HCT116 (cell line): ENCODE data around the gene BAHCC1. TPM values are rescaled to one million over a fixed set of nuclear protein-coding genes. Genes with fewer than 3 reads are reported as not detected.

Experiments
- ATAC-seq: fragments of 200-7000 bp; cut with Tn5 transposase; 2 replicates; pipeline ENCODE4 v1.9.1; 2020; ENCODE audit warnings: mild to moderate bottlenecking, moderate library complexity
- BruUV-seq: library from RNA; stranded (reverse); fragments of 400-500 nt; replicated peaks from 2 replicates; lab custom pipeline; 2021; lab: Mats Ljungman, UMichigan
- CTCF ChIA-PET: fragments of 300-600 bp; sonication (Branson Sonifier 250); formaldehyde crosslinking; loops from one replicate; lab custom pipeline; 2021; ENCODE audit warnings: antibody characterized with exemption; lab: Charles Lee
- POLR2A ChIA-PET: fragments of 300-600, 350-600 bp; sonication (Branson Sonifier 250); formaldehyde crosslinking; loops from one replicate; lab custom pipeline; 2021; ENCODE audit warnings: antibody characterized with exemption; lab: Charles Lee
- RAD21 ChIA-PET, 2 experiments: fragments of 300-600 bp; sonication (Branson Sonifier 250); formaldehyde crosslinking; loops; one replicate each; lab custom pipeline; 2023; ENCODE audit warnings: low total read pairs in 2 of 2; ENCODE audit not compliant: uncharacterized antibody in 2 of 2, unreplicated experiment in 2 of 2, low non-redundant PET in 1 of 2; lab: Charles Lee
- DNase-seq: peaks from one replicate; pipeline ENCODE4 v3.0.0-alpha.2; 2010; ENCODE audit warnings: low read depth, low spot score
- H2AFZ ChIP-seq: fragments of 200-600 bp; shearing (Covaris generic), sonication (generic); 2 replicates; pipeline ENCODE4 v1.6.1; 2017; ENCODE audit warnings: low read depth, mixed run types, mixed read lengths, antibody characterized with exemption, low read length; ENCODE audit not compliant: poor library complexity, severe bottlenecking
- H3K27ac ChIP-seq: 2 replicates; pipeline ENCODE4 v1.5.1; 2012; ENCODE audit warnings: low read depth, low read length
- H3K27me3 ChIP-seq: fragments of 200-600 bp; sonication (generic); 2 replicates; pipeline ENCODE4 v1.6.1; 2016; ENCODE audit warnings: mixed run types, low read length, mixed read lengths; ENCODE audit not compliant: insufficient read depth
- H3K36me3 ChIP-seq, 2 experiments: fragments of 200-500 bp in 1 of 2; fragments of 200-600 bp in 1 of 2; sonication (Bioruptor generic) in 1 of 2; sonication (generic) in 1 of 2; 2 replicates each; pipeline versions ENCODE4 v1.5.1 to v1.6.1; 2014 to 2016; ENCODE audit warnings: low read length in 2 of 2, inconsistent platforms in 1 of 2, mixed read lengths in 1 of 2, mixed run types in 1 of 2; ENCODE audit not compliant: insufficient read depth in 2 of 2, control insufficient read depth in 1 of 2
- H3K4me1 ChIP-seq, 2 experiments: fragments of 200-600 bp in 1 of 2; sonication (generic) in 1 of 2; 2 replicates each; pipeline versions ENCODE4 v1.5.1 to v1.6.1; 2012 to 2017; ENCODE audit warnings: low read length in 2 of 2, inconsistent platforms in 1 of 2, mild to moderate bottlenecking in 1 of 2, mixed read lengths in 1 of 2, mixed run types in 1 of 2, moderate library complexity in 1 of 2; ENCODE audit not compliant: insufficient read depth in 2 of 2, control insufficient read depth in 1 of 2
- H3K4me2 ChIP-seq: fragments of 200-600 bp; sonication (generic); 2 replicates; pipeline ENCODE4 v1.6.1; 2017; ENCODE audit warnings: mixed run types, low read length, mixed read lengths
- H3K4me3 ChIP-seq, 2 experiments: fragments of 200-600 bp in 1 of 2; sonication (generic) in 1 of 2; replicated peaks in 1 of 2; 2 replicates each; pipeline ENCODE4 v1.5.1; 2011 to 2016; ENCODE audit warnings: low read length in 2 of 2, control low read depth in 1 of 2, low read depth in 1 of 2, mild to moderate bottlenecking in 1 of 2, mixed read lengths in 1 of 2, mixed run types in 1 of 2
- H3K79me2 ChIP-seq: fragments of 200-600 bp; sonication (generic); 2 replicates; pipeline ENCODE4 v1.6.1; 2017; ENCODE audit warnings: mild to moderate bottlenecking, mixed run types, low read length, moderate library complexity, mixed read lengths; ENCODE audit not compliant: insufficient read depth
- H3K9ac ChIP-seq: fragments of 200-600 bp; sonication (generic); 2 replicates; pipeline ENCODE4 v1.6.1; 2016; ENCODE audit warnings: low read length, mixed read lengths
- H3K9me2 ChIP-seq: fragments of 200-600 bp; sonication (generic), shearing (Covaris generic); 2 replicates; pipeline ENCODE4 v1.6.1; 2017; ENCODE audit warnings: mixed run types, mild to moderate bottlenecking, moderate library complexity; ENCODE audit not compliant: insufficient read depth
- H3K9me3 ChIP-seq, 2 experiments: fragments of 200-500 bp in 1 of 2; fragments of 200-600 bp in 1 of 2; sonication (Bioruptor generic) in 1 of 2; sonication (generic) in 1 of 2; 2 replicates each; pipeline ENCODE4 v1.6.1; 2014 to 2017; ENCODE audit warnings: low read length in 2 of 2, mixed read lengths in 2 of 2, inconsistent platforms in 1 of 2, low read depth in 1 of 2, mild to moderate bottlenecking in 1 of 2, mixed run types in 1 of 2, moderate library complexity in 1 of 2; ENCODE audit not compliant: control insufficient read depth in 1 of 2, insufficient read depth in 1 of 2
- H4K20me1 ChIP-seq: fragments of 200-600 bp; sonication (generic), shearing (Covaris generic); 2 replicates; pipeline ENCODE4 v1.6.1; 2017; ENCODE audit warnings: mixed run types, mild to moderate bottlenecking, moderate library complexity; ENCODE audit not compliant: insufficient read depth
- CBX3 ChIP-seq: IDR thresholded peaks from 2 replicates; pipeline ENCODE4 v1.6.1; 2012; ENCODE audit warnings: low read depth
- CEBPB ChIP-seq: IDR thresholded peaks from 2 replicates; pipeline ENCODE4 v1.6.1; 2012; ENCODE audit warnings: low read depth
- CTCF ChIP-seq, 3 experiments: fragments of 200-600 bp in 1 of 3; sonication (generic) in 1 of 3; IDR thresholded peaks in 2 of 3; conservative IDR thresholded peaks in 1 of 3; 2 replicates each; pipeline ENCODE4 v1.5.1; 2012 to 2017; ENCODE audit warnings: low read depth in 2 of 3, low read length in 2 of 3, antibody characterized with exemption in 1 of 3, borderline replicate concordance in 1 of 3, control low read depth in 1 of 3, mild to moderate bottlenecking in 1 of 3, mixed read lengths in 1 of 3, mixed run types in 1 of 3, moderate library complexity in 1 of 3; ENCODE audit not compliant: insufficient read depth in 1 of 3
- EGR1 ChIP-seq: IDR thresholded peaks from 2 replicates; pipeline ENCODE4 v1.6.1; 2012; ENCODE audit warnings: low read depth
- ELF1 ChIP-seq: IDR thresholded peaks from 2 replicates; pipeline ENCODE4 v1.6.1; 2012; ENCODE audit warnings: low read depth, borderline replicate concordance
- EZH2 ChIP-seq: fragments of 200-600 bp; sonication (generic); IDR thresholded peaks from 2 replicates; pipeline ENCODE4 v1.6.1; 2017; ENCODE audit warnings: antibody characterized with exemption, mixed run types
- EZH2phosphoT487 ChIP-seq: fragments of 200-600 bp; IDR thresholded peaks from 2 replicates; pipeline ENCODE4 v1.6.1; 2018; ENCODE audit warnings: antibody characterized with exemption, borderline replicate concordance
- JUND ChIP-seq: IDR thresholded peaks from 2 replicates; pipeline ENCODE4 v1.6.1; 2012
- POLR2A ChIP-seq: IDR thresholded peaks from 2 replicates; pipeline ENCODE4 v1.7.0; 2011; ENCODE audit warnings: borderline replicate concordance; ENCODE audit not compliant: insufficient read depth, insufficient read length; ENCODE audit errors: extremely low read depth
- SIN3A ChIP-seq: IDR thresholded peaks from 2 replicates; pipeline ENCODE4 v1.6.1; 2012; ENCODE audit warnings: low read depth
- SP1 ChIP-seq: IDR thresholded peaks from 2 replicates; pipeline ENCODE4 v1.6.1; 2012; ENCODE audit warnings: low read depth
- TCF7L2 ChIP-seq: IDR thresholded peaks from 2 replicates; pipeline ENCODE4 v1.7.0; 2011; ENCODE audit warnings: borderline replicate concordance, inconsistent platforms; ENCODE audit not compliant: insufficient read depth, insufficient read length; ENCODE audit errors: extremely low read depth
- ZFX ChIP-seq: fragments of 450-650 bp; IDR thresholded peaks from 2 replicates; pipeline ENCODE4 v1.6.1; 2017
- ZNF274 ChIP-seq: fragments of 200-500 bp; sonication (Bioruptor generic); IDR thresholded peaks from 2 replicates; pipeline ENCODE4 v1.6.1; 2014; ENCODE audit warnings: mild to moderate bottlenecking, low read depth, low read length, inconsistent platforms
- intact Hi-C: fragments of 100-400 bp; cut with micrococcal nuclease; formaldehyde crosslinking; loops from 2 replicates; pipeline ENCODE4 v1.10.0; 2022
- total RNA-seq: library from RNA; stranded (reverse); gene quantifications from one replicate; pipeline ENCODE4 v1.2.1, GENCODE V29; 2021; ENCODE audit not compliant: unreplicated experiment
- TF ChIP-seq, protein P1 (sequence below): IDR thresholded peaks from 2 replicates; pipeline ENCODE4 v1.6.1; 2012
- TF ChIP-seq, protein P2 (sequence below): IDR thresholded peaks from 2 replicates; pipeline ENCODE4 v1.6.1; 2011; ENCODE audit warnings: mild to moderate bottlenecking, low read length, moderate library complexity; ENCODE audit not compliant: insufficient replicate concordance; ENCODE audit errors: extremely low read depth

The BAHCC1 gene
- total RNA-seq, 1 experiment from 2014 or later, result 45.2 TPM

DNA sequence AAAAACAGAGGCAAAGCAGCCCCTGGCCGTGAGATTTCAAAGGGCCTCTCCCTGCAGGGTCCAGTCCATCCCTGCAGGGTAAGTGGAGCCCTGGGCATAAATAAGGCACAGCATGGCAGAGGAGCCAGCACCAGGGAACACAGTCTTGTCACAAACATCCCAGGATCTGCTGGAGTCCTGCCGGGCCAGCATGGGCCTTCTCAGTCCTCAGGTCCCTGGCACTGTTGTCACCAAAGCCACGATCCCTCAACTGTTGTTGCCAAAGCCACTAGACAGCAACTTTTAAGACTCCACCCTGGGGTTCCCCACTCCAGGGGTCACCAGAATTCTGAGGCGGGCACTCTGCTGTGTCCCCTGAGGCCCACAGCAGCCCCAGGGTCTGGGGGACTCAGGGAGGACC, 47.8 kb upstream of the BAHCC1 start:
- Histone ChIP-seq H3K27ac (no peak overlapping the region), H3K79me2 (peaks cover 31% of the 10 kb centered on the region), H3K27me3 (no peaks in the 10 kb centered on the region), H3K4me2 (peak overlapping the region; percentile 98; the same call in 1 of the 2 replicates), H3K9ac (0 out of 2 replicates have a peak overlapping the region, but pooled peaks have one; percentile 85), H4K20me1 (no peaks in the 10 kb centered on the region), H3K9me3 (no peaks in the 10 kb centered on the region), H3K9me2 (no peaks in the 10 kb centered on the region), H3K4me3 (peak overlapping the region in 1 of 2 experiments; percentile 77; a peak in 1 of 4 replicates), H2AFZ (no peak overlapping the region), H3K36me3 (no peaks in the 10 kb centered on the region; a peak in 1 of 4 replicates), H3K4me1 (peaks cover 38 to 64% of the 10 kb centered on the region in 2 experiments)
- POLR2A ChIA-PET, result no interaction called here
- intact Hi-C loops, result loop anchor here (2.0 kb wide), 2 partner anchors 17 to 47 kb away; partner anchors contain the start of gene BAHCC1
- no peak for ATAC-seq
- DNase-seq, result no peak
- CTCF ChIA-PET, result no interaction called here
- BruUV-seq, result no TSS peak
- RAD21 ChIA-PET, result no interaction called here
- TF ChIP-seq EZH2, result no peak
- TF ChIP-seq JUND, result no peak
- TF ChIP-seq ZFX, result no peak
- no peak for TF ChIP-seq CEBPB
- no peak for TF ChIP-seq SIN3A
- TF ChIP-seq, protein P1, sequence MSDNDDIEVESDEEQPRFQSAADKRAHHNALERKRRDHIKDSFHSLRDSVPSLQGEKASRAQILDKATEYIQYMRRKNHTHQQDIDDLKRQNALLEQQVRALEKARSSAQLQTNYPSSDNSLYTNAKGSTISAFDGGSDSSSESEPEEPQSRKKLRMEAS, result no peak
- TF ChIP-seq TCF7L2, result no peak
- TF ChIP-seq EZH2phosphoT487, result no peak
- no peak for TF ChIP-seq CTCF (IDR thresholded peaks at IDR 0.05 in 2 of 3, conservative IDR thresholded peaks at IDR 0.05 in 1 of 3; ENCODE audit: borderline replicate concordance in 1 of 3, insufficient read depth in 1 of 3, low read depth in 2 of 3, low read length in 2 of 3)
- TF ChIP-seq, protein P2, sequence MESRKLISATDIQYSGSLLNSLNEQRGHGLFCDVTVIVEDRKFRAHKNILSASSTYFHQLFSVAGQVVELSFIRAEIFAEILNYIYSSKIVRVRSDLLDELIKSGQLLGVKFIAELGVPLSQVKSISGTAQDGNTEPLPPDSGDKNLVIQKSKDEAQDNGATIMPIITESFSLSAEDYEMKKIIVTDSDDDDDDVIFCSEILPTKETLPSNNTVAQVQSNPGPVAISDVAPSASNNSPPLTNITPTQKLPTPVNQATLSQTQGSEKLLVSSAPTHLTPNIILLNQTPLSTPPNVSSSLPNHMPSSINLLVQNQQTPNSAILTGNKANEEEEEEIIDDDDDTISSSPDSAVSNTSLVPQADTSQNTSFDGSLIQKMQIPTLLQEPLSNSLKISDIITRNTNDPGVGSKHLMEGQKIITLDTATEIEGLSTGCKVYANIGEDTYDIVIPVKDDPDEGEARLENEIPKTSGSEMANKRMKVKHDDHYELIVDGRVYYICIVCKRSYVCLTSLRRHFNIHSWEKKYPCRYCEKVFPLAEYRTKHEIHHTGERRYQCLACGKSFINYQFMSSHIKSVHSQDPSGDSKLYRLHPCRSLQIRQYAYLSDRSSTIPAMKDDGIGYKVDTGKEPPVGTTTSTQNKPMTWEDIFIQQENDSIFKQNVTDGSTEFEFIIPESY, result no peak
- no peak for TF ChIP-seq ELF1
- no peak for TF ChIP-seq POLR2A
- TF ChIP-seq CBX3, result no peak
- TF ChIP-seq SP1, result no peak
- no peak for TF ChIP-seq ZNF274
- TF ChIP-seq EGR1, result no peak
